Measurements from ENCODE around the gene PLCB4.

Gene PLCB4

DNA sequence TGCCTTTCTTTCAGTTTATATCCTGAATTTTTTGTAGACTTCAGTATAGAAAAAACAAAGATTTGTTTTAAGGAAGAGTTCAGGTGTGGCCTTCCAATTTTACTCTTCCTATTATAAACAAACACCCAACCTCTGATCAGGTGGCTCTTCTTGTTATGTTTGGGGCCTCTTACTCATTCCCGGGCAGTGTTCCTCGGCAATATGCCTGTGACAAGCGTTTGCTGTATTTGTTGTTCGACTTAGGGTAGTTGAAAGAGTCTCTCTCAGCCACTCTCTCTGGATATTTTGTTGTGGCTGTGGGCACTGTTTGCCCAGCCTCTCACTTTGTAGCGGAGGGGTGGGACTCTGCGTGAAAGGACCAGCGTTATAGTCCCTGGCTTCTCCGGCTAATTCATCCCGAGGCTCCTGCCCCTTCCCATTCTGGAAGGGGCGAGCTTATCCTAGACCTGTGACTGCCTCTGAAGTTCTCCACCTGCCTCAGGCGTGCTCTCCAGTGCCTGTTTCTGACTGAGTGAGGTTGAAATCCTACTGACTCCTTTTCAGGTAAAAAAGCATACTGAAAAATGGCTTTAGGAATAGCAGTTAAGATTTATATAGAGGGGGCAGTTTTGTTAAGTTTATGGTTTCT is 97.4 kb downstream of the PLCB4 start:
- in situ Hi-C loops (cut with MboI; ENCODE audit: low sequenced_read_pairs), result no loop called here

DNA sequence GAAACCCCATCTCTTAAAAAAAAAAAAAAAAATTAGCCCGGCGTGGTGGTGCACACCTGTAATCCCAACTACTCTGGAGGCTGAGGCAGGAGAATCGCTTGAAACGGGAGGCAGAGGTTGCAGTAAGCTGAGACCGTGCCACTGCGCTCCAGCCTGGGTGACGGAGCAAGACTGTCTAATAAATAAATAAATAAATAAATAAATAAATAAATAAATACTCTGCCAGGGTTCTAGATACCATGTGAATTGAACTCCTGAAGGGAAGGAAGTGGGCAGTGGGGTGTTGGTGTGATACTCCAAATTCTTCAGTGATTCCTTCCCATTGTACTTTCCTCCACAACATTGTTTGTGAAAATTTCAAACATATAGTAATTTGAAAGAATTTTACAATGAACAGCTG is 100.5 kb downstream of the PLCB4 start:
- in situ Hi-C loops (cut with MboI; ENCODE audit: low sequenced_read_pairs), result no loop called here

DNA sequence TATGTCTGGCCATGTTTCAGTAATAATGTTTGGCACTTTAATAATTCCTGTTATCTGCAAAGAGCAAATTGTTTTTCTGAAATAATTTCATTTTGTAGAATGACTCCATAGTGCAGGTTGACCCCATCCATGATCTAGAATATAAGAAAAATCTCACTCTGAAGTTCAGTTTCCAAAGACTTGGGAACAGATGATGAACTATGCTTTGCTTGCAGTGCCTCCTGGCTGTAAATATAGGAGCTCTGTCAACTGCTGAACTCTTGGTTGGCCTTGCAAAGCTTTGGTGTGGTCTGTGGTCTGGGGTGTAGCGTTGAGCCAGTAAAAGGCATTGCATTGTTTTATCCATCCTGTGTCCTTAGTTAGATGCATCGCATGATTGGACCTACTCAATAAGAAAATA is 104.0 kb downstream of the PLCB4 start:
- in situ Hi-C loops (cut with MboI; ENCODE audit: low sequenced_read_pairs), result no loop called here

DNA sequence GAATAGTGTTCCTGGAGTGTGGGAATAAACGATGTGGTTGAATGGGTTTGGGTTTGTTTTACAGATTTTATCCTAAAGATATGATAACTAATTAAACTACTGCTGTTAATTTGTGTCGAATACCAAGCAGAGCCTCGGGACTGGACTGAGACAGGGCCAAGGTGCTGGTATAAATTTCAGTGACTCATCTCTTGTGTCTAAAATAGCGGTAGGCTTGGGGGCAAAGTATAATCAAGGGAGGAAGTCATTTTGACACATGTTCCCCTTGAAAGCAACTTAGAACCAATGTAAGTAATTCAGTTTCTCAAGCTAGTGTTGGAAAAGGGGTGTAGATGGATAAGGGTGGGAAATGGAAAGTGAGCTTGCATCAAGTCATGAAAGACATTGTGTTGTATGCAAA is 108.4 kb downstream of the PLCB4 start:
- in situ Hi-C loops (cut with MboI; ENCODE audit: low sequenced_read_pairs), result no loop called here

DNA sequence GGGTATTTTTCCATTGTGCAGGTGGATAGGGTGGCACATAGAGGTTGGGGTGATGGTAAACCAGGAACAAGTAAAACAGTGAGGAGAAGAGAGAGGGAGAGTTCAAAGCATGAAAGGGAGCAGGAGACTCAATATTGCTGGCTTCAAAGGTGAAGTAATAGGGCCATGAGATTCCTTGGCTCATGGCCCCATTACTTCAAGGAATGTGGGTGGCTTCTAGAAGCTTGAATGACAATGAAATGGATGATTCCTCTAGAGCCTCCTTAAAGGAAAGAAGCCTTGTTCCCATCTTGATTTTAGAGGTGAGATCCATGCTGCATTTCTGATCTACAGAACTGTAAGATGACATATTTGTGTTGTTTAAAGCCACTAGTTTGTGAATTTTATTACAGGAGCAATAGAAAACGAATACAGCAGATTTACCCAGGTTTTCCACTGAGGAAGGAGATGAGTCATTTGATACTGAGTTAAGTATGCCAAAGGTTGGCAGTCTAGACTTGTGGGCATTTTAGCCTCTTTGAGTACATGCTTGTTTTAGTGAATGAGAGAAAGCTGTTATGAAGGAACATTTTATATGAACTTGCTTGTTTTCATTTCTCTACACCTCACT is 110.4 kb downstream of the PLCB4 start:
- in situ Hi-C loops (cut with MboI; ENCODE audit: low sequenced_read_pairs), result no loop called here

DNA sequence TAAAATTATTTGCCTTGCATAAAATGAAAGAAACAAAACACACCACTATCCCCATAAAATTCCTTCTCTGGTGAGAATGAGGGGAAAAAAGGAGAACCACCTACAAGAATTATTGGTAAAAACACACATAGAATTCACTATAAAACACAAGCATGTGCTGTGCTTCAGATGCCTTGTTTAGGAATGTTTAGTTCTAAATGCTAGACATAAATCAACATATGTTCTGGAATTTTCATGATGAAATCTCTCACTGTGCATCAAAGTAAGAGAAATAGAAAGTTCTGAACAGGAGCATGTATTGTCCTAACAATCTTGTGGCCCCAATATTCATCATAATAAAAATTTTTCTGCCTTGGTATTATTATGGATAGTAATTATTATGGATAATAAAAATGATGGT is 111.0 kb downstream of the PLCB4 start:
- in situ Hi-C loops (cut with MboI; ENCODE audit: low sequenced_read_pairs), result no loop called here

DNA sequence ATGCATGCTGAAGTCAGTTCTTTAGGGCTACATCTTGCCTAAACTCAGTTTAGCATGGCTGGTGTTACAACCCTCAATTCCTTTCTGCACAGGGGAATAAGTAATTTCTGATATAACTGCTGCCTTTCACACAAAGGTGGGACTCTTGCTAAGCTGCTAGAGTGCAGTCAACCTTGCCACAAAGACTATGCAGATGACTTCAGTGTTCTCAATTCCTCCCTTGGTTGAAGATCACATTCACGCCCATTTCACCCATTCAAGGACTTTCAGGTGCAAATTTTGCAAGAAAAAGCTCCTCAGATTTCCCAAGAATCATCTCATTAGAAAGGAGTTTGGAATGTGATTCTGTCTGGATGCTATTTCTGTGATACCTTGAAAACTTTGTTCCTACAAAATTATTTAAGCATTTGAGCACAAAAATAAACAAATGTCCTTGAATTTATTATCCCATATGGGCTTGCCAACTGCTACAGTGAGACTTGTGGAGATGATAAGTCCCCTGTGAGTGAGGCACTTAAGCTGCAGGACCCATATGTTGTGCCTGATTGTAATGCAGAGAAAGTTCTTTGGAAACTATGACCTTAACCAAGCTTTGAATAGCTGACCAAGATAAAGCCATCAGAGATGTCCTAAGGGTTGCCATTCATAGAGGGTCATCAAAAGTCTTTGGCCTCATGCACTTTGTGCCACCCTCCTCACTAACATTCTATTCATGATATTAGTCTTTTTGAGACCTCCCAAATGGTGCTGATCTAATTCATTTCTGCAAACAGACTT is 111.8 kb downstream of the PLCB4 start:
- in situ Hi-C loops (cut with MboI; ENCODE audit: low sequenced_read_pairs), result no loop called here

DNA sequence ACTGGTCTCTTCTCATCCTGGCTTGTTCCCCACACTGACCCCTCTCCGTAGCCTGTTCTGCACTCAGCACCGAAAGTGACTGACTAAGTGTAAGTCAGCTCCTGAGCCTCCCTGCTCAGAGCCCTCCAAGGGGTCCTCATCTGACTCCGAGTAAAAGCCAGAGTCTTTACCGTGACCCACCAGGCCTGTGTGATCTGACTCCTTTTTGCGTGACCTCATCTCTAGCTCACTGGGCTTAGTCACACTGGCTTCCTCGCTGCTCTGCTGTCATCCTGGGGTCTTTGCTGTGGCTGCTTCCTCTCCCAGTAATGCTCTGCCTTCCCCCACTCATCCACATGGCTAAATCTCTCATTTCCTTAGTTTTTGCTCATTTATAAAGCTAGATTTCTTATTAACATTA is 116.6 kb downstream of the PLCB4 start:
- in situ Hi-C loops (cut with MboI; ENCODE audit: low sequenced_read_pairs), result no loop called here

DNA sequence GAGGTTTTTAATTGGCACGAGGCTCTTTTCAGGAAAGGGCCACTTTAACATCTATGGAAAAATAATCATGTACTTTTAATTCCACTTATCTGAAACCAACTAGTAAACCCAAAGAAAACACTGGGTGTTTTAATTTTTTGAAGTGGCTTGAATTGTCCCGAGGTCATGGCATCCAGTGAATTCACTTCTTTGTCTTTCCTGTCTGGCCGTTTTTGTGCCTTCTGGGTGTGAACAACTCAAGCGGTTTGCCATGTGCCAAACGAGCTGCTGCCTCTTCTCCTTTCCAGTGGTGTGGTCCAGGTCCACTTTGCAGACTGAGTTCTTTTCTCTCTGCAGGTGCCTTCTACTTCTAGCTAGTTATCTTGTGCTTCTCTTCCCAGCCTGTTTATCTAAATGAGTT is 117.5 kb downstream of the PLCB4 start:
- in situ Hi-C loops (cut with MboI; ENCODE audit: low sequenced_read_pairs), result no loop called here

DNA sequence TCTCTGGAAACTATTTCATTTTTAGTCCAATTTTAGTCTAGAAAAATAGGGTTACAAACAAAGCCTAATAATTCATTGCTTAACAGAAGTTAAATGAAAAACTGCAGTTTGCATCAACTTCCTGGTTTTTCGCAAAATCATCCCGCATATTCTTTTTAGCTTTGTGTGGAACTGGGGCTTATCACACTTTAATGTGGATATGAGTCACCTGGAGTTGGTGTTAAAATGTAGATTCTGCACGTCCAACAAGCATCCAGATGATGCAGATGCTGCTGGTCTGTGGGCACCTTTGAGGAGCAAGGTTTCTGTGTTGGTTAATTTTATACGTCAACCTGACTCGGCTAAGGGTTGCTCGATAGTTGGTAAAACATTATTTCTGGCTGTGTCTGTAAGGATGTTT is 126.1 kb downstream of the PLCB4 start:
- in situ Hi-C loops (cut with MboI; ENCODE audit: low sequenced_read_pairs), result no loop called here

DNA sequence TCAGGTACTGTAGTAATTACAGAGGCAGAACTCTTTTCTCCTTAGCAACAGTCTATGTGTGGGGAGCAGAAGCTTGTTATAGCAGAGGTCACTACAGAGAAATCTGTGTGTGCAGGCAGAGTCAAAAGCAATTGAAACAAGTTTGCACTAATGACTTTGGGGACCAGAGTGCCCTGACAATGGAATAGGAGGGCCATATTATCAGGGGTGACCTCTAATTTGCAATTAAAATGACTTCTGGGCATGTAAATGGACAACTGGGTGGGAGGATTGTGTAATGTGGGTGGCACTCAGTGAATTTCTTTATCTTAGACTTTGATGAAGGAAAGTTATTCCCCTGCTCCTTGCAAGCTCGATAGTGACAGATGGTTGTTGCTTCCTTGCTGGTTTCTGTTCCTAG is 127.2 kb downstream of the PLCB4 start:
- in situ Hi-C loops (cut with MboI; ENCODE audit: low sequenced_read_pairs), result no loop called here

DNA sequence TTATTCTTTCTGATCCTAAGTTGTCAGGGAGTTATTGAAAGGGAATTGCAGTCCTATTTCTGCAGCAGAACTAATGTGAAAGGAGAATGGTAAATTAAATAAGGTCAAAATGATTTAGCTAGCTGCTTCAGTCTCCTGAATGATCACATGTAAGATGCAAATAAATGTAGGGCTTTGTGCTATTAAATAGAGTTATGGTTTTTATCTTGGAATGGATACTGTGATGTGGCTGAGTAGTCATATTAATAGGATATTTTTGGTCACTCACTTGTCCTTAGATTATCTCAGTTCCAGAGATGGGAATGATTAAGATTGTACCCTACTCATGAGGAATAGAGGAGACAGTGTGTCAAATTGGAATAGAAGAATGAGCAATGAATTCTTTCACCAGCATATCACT is 129.6 kb downstream of the PLCB4 start:
- in situ Hi-C loops (cut with MboI; ENCODE audit: low sequenced_read_pairs), result no loop called here

DNA sequence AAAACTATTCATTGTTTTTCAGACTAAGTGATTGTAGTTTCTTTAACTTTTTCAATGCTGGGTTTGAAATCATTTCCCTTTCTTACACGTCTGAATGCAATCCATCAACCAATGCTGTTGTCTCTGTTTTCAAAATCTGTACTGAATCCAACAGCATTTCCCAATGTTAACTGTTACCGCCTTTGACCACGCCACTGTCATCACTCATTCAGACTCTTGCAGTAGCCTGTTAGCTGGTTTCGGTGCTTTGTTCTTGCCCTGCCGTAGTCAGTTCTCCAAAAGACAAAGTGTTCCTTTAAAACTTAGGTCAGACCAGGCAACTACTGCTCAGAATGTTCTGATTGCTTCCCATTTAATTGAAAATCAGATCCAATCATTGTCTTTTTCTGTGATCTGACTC is 131.3 kb downstream of the PLCB4 start:
- in situ Hi-C loops (cut with MboI; ENCODE audit: low sequenced_read_pairs), result no loop called here

DNA sequence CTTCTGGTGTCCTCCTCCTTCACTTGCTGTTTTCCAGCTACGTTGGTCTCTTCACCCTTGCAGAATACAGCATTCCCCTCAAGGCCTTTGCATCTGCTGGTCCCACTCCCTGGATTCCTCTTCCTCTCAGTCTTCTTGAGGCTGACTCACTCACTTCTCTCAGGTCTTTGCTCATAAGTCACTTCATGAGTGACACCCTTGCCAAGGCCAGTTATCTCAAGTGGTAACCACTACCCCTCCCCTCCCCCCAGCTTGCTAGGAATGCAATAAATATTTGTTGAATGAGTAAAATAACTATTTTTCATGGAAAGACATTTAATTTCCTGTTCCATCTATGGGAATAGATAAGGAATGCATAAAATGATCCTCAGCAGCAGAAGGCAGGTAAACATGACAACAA is 131.7 kb downstream of the PLCB4 start:
- in situ Hi-C loops (cut with MboI; ENCODE audit: low sequenced_read_pairs), result no loop called here

DNA sequence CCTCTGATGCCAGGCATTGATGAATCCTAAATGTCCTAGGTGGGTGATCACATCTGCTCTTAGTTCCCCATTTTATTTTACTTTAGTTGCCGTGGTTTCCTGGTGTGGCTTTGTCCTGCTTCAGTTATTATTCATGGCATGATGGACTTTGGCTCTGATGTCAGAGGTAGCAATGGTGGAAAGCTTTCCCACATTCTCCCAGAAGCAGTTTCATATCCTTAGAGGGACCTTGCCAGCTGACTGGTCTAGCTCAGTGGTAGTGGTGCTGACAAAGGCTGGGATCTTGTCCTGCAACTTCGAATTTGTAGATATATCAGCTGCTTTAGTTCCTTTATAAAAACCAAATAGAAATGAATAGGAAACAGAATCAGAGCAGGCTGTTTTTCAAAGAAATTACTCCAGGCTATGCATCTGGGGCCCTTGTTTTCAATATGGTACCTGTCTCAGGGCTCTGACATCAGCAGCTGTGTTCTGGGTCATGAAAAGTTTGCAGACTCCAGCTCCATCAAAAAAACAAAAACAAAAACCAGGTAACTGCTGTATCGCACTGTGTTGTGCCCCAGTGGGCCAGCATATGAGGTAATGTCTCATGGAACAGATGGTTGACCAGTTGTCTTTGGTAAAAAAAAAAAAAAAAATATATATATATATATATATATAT is 133.7 kb downstream of the PLCB4 start:
- in situ Hi-C loops (cut with MboI; ENCODE audit: low sequenced_read_pairs), result no loop called here

DNA sequence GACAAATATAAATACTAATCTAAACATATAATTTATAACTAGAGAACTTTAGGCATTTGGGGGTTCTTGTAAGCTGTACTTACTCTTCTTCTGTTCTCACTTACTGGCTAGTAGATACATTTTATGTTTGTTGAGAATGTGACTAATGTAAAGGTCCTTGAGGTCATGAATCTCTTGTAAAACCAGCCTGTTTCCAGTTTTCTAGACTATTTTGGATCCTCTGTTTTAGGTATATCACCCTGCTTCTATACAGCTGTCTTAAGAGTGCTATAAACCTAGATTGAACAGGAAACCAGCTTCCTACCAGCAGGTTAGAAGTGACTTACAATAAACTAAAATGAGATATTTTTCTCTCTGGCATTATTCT is 134.2 kb downstream of the PLCB4 start:
- in situ Hi-C loops (cut with MboI; ENCODE audit: low sequenced_read_pairs), result no loop called here

DNA sequence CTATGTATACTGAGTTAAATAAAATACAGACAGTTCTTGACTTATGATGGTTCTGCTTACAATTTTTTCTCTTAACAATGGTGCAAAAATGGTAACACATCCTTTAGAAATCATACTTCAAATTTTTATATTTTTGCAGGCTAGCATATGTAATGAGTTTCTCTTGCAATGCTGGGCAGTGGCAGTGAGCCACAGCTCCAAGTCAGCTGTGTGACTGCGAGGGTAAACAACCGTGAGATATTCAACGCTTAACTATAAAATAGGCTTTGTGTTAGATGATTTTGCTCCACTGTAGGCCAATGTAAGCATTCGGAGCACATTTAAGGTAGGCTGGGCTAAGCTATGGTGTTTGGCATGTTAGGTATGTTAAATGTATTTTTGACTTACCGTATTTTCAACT is 136.1 kb downstream of the PLCB4 start:
- in situ Hi-C loops (cut with MboI; ENCODE audit: low sequenced_read_pairs), result no loop called here

DNA sequence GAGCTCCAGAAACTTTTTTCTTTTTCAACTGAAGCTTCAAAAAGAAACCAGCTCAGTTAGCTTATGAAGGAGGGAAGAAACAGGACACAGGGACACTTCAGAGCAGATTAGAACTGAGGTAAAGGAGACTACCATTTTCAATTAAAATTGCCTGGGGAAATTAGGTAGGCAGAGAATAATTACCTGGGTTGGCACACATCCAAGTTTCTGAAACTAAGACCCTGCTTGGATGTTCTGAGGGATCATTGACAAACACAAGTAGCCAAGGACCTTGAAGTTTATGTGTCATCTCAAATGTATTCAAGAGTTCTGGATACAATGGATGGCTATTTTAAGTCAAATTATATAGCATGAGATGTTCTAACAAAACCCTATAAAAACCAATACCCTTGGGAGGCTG is 137.6 kb downstream of the PLCB4 start:
- in situ Hi-C loops (cut with MboI; ENCODE audit: low sequenced_read_pairs), result no loop called here

DNA sequence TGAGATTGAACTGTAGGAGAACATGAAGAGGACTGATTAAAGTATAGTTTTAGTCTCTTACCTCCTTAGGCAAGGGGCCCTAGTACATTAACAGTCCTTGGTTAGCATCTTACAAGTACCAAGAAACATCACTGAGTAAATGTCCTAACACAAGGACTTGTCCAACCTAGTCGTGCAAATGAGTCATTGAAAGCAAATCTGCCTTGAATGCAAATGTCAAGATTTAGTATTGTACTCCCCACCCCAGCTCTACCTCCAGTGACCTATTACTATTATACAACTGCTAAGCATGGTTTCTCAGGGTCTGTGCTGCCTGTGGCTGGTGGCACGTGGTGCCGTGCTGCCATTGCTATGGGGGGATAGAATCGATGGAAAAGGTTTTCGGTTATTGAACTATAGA is 138.4 kb downstream of the PLCB4 start:
- in situ Hi-C loops (cut with MboI; ENCODE audit: low sequenced_read_pairs), result no loop called here

DNA sequence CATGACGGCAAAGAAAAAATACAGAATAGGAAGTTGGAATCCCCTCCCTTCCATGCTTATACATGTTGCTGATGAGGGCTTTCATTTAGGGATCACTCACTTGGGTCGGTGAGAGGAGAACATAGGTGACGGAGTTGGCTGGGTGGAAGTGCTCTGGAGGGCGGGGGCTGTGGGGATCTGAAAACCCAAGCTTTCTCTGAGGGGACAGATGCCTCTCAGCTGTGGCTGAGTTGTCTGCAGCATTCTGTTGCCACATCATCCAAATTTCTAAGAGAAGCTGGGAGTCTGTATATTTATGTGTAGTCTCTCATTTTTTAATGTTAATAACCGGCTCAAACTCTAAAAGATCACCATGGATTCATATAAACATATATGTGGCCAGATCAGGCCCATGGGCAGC is 141.5 kb downstream of the PLCB4 start:
- in situ Hi-C loops (cut with MboI; ENCODE audit: low sequenced_read_pairs), result no loop called here

DNA sequence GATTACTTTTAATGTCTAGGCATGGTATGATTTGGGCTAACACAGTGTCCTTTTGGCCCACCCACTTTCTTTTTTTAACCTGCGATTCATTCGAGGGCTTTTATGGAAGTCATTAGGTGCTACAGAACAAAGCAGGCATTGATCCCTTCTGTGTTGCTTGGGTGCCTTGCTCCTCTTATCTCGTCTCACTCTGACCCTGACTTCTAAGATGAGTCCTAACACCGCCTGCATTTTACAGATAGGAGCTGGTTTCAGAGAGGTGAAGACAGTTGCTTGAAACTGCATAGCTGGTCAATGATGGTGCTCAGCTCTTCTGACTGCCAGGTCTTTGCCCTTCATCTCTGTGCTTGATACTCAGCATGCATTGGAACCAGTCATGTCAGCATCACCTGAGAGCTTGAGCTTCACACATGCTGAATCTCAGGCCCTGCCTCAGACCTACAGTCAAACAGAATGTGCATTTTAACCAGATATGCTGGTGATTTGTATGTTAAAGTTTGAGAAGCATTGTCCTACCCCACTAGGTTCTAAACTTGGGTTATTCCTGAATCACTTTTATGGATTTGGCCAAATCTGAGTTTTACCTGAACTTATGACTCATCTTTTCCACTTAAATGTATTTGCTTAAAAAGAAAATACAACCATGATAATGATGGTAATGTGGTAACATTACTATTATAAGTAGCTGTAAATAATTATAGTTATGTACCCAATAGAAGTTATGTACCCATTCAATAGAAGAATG is 142.3 kb downstream of the PLCB4 start:
- in situ Hi-C loops (cut with MboI; ENCODE audit: low sequenced_read_pairs), result no loop called here

Data from hTERT RPE-1 (cell line).